Astrocyte (in vitro differentiated cells and primary cell): ENCODE results near the gene SPDL1. TPM values are rescaled to one million over a fixed set of nuclear protein-coding genes. Genes with fewer than 3 reads are reported as not detected.
A peak's percentile ranks its signal among the peaks of the same experiment; 100 is the strongest.

Source experiments
- DNase-seq: peaks from one replicate; pipeline ENCODE4 v3.0.0-alpha.2; 2010; ENCODE audit warnings: low read depth
- FAIRE-seq: peaks from 2 replicates; lab custom pipeline; 2011; peaks lifted over from hg19 to GRCh38; lab: Jason Lieb, UNC
- H2AFZ ChIP-seq: 2 replicates; pipeline ENCODE4 v1.6.0; 2012; ENCODE audit warnings: low read depth, low read length, inconsistent platforms
- H3K27ac ChIP-seq: 2 replicates; pipeline ENCODE4 v1.5.1; 2011; ENCODE audit warnings: low read depth, low read length, inconsistent platforms
- H3K27me3 ChIP-seq: 2 replicates; pipeline ENCODE4 v1.6.0; 2011; ENCODE audit warnings: low read length, inconsistent platforms; ENCODE audit not compliant: insufficient read depth
- H3K36me3 ChIP-seq: 2 replicates; pipeline ENCODE4 v1.5.1; 2011; ENCODE audit warnings: low read length, inconsistent platforms; ENCODE audit not compliant: insufficient read depth
- H3K4me1 ChIP-seq: 2 replicates; pipeline ENCODE4 v1.5.1; 2011; ENCODE audit warnings: low read length, inconsistent platforms; ENCODE audit not compliant: insufficient read depth
- H3K4me2 ChIP-seq: 2 replicates; pipeline ENCODE4 v1.6.0; 2012; ENCODE audit warnings: low read length, inconsistent platforms
- H3K4me3 ChIP-seq: 2 replicates; pipeline ENCODE4 v1.5.1; 2011; ENCODE audit warnings: low read depth, mild to moderate bottlenecking, low read length, inconsistent platforms; ENCODE audit not compliant: insufficient read depth
- H3K79me2 ChIP-seq: 2 replicates; pipeline ENCODE4 v1.6.0; 2012; ENCODE audit warnings: mild to moderate bottlenecking, low read length, inconsistent platforms; ENCODE audit not compliant: insufficient read depth
- H3K9ac ChIP-seq: 2 replicates; pipeline ENCODE4 v1.6.0; 2012; ENCODE audit warnings: mild to moderate bottlenecking, low read length, inconsistent platforms
- H3K9me3 ChIP-seq: 2 replicates; pipeline ENCODE4 v1.5.1; 2012; ENCODE audit warnings: low read depth, mild to moderate bottlenecking, low read length, inconsistent platforms; ENCODE audit not compliant: insufficient read depth
- H4K20me1 ChIP-seq: 2 replicates; pipeline ENCODE4 v1.6.0; 2012; ENCODE audit warnings: low read length, inconsistent platforms; ENCODE audit not compliant: insufficient read depth
- H3K27ac Mint-ChIP-seq: one replicate; pipeline ENCODE4 v1.8.0; 2021; ENCODE audit warnings: mild to moderate bottlenecking, mixed read lengths; ENCODE audit not compliant: unreplicated experiment
- H3K27me3 Mint-ChIP-seq: one replicate; pipeline ENCODE4 v1.8.0; 2021; ENCODE audit warnings: low read depth, mixed read lengths; ENCODE audit not compliant: unreplicated experiment
- H3K36me3 Mint-ChIP-seq: one replicate; pipeline ENCODE4 v1.8.0; 2021; ENCODE audit warnings: low read depth, mixed read lengths; ENCODE audit not compliant: unreplicated experiment
- H3K4me1 Mint-ChIP-seq: one replicate; pipeline ENCODE4 v1.8.0; 2021; ENCODE audit warnings: low read depth, mixed read lengths; ENCODE audit not compliant: unreplicated experiment
- H3K4me3 Mint-ChIP-seq: one replicate; pipeline ENCODE4 v1.8.0; 2021; ENCODE audit warnings: mild to moderate bottlenecking, moderate library complexity, mixed read lengths; ENCODE audit not compliant: unreplicated experiment
- H3K9me3 Mint-ChIP-seq: one replicate; pipeline ENCODE4 v1.8.0; 2021; ENCODE audit warnings: mild to moderate bottlenecking, mixed read lengths; ENCODE audit not compliant: unreplicated experiment
- EZH2 ChIP-seq: IDR thresholded peaks from 2 replicates; pipeline ENCODE4 v1.6.1; 2012; ENCODE audit warnings: mild to moderate bottlenecking, low read length, inconsistent platforms; ENCODE audit not compliant: insufficient read depth
- total RNA-seq: library from RNA; stranded (reverse); gene quantifications from 2 replicates; pipeline ENCODE4 v1.2.1, GENCODE V29; 2021
- TF ChIP-seq, protein P1 (sequence below): IDR thresholded peaks from 2 replicates; pipeline ENCODE4 v1.5.1; 2011; ENCODE audit warnings: low read depth, mild to moderate bottlenecking, inconsistent platforms, low read length, moderate library complexity; ENCODE audit not compliant: insufficient read depth

SPDL1 gene
- total RNA-seq, 1 donor from 2014 or later: 27.0 TPM

DNA sequence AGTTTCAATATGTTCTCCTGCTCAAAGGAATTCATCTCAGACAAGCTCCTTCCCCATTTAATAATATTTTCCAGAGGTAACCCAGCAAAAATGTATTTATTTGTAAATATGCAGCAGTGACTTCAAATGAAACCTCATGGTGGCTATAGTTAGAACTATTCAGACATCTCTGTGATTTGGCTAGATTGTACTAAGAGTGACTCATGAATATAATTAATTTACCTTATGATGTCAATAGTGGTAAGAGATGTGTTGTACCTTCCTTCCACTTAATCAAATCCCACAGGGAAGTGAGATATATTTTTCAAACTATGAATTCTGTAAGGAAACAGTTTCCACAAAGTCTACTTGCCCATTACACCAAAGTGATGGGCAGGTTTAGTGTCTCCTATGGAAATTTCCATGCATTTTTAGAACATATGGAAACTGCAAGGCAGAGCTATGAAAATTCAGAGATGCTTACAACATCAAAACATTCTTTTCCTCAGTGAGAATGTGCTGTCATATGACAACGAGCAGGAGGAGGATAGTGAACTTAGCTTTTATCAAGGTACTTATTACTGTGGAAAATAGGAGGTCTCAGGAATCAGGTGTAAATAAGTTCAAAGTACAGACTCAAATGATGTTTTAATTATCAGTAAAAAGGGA lies 34.0 kb upstream of the SPDL1 start:
- Mint-ChIP-seq H3K9me3 (no peaks in the 10 kb centered on the region), H3K4me3 (no peak overlapping the region), H3K27me3 (peaks cover 22% of the 10 kb centered on the region)

DNA sequence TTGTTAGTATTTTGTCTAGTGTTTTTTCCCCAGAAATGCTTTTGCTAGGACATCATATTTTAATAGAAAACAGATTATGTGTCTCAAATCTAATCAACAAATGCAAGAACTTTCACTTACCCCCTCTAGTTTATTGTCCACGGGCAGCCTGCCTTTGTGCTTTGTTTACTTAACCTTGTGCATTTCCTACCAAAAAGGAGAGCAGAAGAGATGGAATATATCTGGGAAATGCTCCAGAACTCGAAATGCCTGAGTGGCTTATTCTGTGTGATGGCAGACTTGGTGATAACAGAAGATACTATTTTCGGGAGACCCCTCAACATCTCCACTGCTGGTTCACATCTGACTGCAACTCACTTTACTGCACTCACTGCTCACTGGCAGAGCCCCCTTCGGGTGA lies 33.3 kb upstream of the SPDL1 start:
- Histone ChIP-seq H3K4me3 (no peak overlapping the region), H3K27ac (no peak overlapping the region), H4K20me1 (no peaks in the 10 kb centered on the region), H3K4me1 (no peaks in the 10 kb centered on the region), H3K9ac (no peak overlapping the region), H3K79me2 (no peaks in the 10 kb centered on the region), H3K9me3 (no peaks in the 10 kb centered on the region), H3K36me3 (no peaks in the 10 kb centered on the region), H3K4me2 (no peak overlapping the region), H3K27me3 (no peaks in the 10 kb centered on the region), H2AFZ (no peak overlapping the region)
- H3K27me3 Mint-ChIP-seq: peaks cover 22% of the 10 kb centered on the region
- no peak overlapping the region for H3K27ac Mint-ChIP-seq
- DNase-seq: no peak
- peaks cover 18% of the 10 kb centered on the region for H3K4me1 Mint-ChIP-seq
- no peak overlapping the region for H3K4me3 Mint-ChIP-seq
- no peaks in the 10 kb centered on the region for H3K36me3 Mint-ChIP-seq
- H3K9me3 Mint-ChIP-seq: no peaks in the 10 kb centered on the region
- TF ChIP-seq, protein P1, sequence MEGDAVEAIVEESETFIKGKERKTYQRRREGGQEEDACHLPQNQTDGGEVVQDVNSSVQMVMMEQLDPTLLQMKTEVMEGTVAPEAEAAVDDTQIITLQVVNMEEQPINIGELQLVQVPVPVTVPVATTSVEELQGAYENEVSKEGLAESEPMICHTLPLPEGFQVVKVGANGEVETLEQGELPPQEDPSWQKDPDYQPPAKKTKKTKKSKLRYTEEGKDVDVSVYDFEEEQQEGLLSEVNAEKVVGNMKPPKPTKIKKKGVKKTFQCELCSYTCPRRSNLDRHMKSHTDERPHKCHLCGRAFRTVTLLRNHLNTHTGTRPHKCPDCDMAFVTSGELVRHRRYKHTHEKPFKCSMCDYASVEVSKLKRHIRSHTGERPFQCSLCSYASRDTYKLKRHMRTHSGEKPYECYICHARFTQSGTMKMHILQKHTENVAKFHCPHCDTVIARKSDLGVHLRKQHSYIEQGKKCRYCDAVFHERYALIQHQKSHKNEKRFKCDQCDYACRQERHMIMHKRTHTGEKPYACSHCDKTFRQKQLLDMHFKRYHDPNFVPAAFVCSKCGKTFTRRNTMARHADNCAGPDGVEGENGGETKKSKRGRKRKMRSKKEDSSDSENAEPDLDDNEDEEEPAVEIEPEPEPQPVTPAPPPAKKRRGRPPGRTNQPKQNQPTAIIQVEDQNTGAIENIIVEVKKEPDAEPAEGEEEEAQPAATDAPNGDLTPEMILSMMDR: no peak
- TF ChIP-seq EZH2: no peak
- no peak for FAIRE-seq

More for the DNA sequence above, 34.0 kb upstream of the SPDL1 start:
- Histone ChIP-seq H2AFZ (no peak overlapping the region), H4K20me1 (no peaks in the 10 kb centered on the region), H3K27me3 (no peaks in the 10 kb centered on the region), H3K4me1 (no peaks in the 10 kb centered on the region), H3K9ac (no peak overlapping the region), H3K4me3 (no peak overlapping the region), H3K4me2 (no peak overlapping the region), H3K9me3 (no peaks in the 10 kb centered on the region), H3K27ac (no peak overlapping the region), H3K36me3 (no peaks in the 10 kb centered on the region), H3K79me2 (no peaks in the 10 kb centered on the region)
- no peak for TF ChIP-seq EZH2
- TF ChIP-seq, protein P1: no peak
- Mint-ChIP-seq H3K36me3 (no peaks in the 10 kb centered on the region), H3K4me1 (peaks cover 18% of the 10 kb centered on the region), H3K27ac (no peak overlapping the region)
- DNase-seq (peak; percentile 53), FAIRE-seq (no peak)

DNA sequence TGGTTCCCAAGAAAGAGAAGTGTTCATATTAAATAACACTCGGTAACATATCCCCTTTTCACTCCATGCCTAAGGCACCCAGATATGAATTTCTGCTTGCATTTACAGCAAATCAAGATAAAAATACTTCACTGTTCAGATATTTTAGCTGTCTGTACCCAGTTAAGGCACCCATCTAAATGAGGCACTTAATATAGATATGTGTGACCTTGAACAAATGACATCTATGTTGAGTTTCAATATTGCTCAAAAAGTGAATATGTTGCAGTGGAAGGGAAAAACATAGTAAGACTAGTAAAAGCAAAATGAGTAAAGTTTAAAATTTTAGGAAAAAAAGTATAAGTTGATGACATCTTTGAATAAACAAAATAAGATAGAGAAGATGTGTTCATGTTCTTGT lies 32.4 kb upstream of the SPDL1 start:
- no peak overlapping the region for H3K4me2 ChIP-seq
- no peak overlapping the region for H3K4me3 Mint-ChIP-seq
- no peaks in the 10 kb centered on the region for H3K4me1 ChIP-seq
- FAIRE-seq (no peak), DNase-seq (no peak)
- H3K27me3 Mint-ChIP-seq: peaks cover 22% of the 10 kb centered on the region
- TF ChIP-seq EZH2: no peak
- TF ChIP-seq, protein P1: no peak
- no peaks in the 10 kb centered on the region for H3K79me2 ChIP-seq
- no peaks in the 10 kb centered on the region for H3K9me3 Mint-ChIP-seq
- H3K36me3 Mint-ChIP-seq: no peaks in the 10 kb centered on the region
- H3K9ac ChIP-seq: no peak overlapping the region
- no peaks in the 10 kb centered on the region for H3K27me3 ChIP-seq
- H3K9me3 ChIP-seq: no peaks in the 10 kb centered on the region
- no peak overlapping the region for H3K4me3 ChIP-seq
- H3K27ac Mint-ChIP-seq: no peak overlapping the region
- no peak overlapping the region for H3K27ac ChIP-seq
- H3K36me3 ChIP-seq: no peaks in the 10 kb centered on the region
- H2AFZ ChIP-seq: no peak overlapping the region
- peaks cover 9% of the 10 kb centered on the region for H3K4me1 Mint-ChIP-seq
- no peaks in the 10 kb centered on the region for H4K20me1 ChIP-seq
